T-helper 1 cell (primary cell): ENCODE data around the gene PIGW.
A peak's percentile ranks its signal among the peaks of the same experiment; 100 is the strongest.
"Not testable (repeated sequence)": the region's sequence is repeated elsewhere in the genome, so short reads cannot be mapped to it uniquely, and the experiment has no call there.

ENCODE experiments used
- DNase-seq, 5 donors: peaks; one replicate each; pipeline ENCODE4 v3.0.0-alpha.2; 2012 to 2020

Gene PIGW

DNA sequence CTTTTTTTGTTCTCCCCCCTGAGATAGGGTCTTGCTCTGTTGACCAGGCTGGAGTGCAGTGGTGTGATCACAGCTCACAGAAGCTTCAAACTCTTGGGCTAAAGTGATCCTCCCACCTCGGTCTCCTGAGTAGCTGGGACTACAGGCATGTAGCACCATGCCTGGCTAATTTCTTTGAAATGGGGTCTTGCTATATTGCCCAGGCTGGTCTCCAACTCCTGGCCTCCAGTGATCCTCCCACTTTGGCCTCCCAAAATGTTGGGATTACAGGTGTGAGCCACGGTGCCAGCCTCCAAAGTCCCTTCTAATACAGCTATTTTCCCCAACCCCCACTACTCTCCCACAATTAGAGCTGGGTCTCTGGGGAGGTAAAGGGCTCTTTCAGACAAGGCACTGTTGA, 26.3 kb upstream of the PIGW start:
- not testable (repeated sequence) for DNase-seq

DNA sequence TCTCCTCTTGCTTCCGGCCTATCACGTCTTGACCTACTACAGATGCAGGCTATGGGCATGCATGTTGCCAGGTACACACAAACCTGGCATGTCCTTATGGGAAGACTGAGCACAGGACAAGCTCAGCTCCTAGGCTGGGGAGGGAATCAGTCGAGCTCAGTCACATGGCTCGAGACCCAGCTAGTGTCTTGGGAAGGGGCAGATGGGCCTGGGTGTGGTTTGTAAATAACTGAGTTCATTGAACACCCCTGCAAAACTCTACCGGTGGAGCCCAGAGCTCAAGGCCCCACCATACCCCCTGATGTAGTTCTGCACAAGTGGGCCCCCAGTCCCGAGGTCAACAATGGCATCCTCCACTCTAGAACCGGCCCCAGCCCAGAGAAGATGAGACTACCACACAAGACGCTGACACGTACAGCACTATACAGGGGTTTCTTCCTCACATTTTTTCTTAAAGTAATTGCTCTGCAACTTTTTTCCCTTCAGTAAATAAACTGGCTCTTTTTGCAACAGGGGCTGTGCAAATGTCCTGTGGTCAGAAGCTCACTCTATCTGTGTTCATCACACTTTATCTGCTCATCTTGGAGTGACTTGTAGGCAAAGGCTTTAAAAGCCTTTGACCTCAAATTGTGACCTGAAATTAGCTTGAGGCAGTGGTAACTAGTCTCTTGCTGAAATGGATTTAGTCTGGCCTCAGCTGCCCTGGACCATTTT, 25.4 kb upstream of the PIGW start:
- DNase-seq, result no peak

DNA sequence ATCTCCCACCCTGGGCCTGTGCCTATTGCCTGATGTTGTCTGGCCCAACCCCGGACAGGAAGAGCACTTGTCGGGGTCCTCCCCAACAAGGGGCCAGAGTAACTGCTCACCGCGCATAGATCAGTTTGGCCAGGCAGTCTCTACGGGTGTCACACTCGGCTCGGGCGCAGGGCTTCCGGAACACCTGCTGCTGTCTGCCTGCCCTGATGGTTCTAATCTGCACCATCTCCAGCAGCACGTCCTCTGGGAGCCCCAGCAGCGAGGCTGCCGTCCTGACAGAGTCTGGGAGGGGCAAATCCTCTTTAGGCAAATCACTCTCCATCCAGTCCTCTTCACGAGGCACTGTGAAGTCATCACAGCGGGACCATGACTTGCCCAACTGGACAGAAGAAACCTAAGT, 24.2 kb upstream of the PIGW start:
- no peak for DNase-seq

DNA sequence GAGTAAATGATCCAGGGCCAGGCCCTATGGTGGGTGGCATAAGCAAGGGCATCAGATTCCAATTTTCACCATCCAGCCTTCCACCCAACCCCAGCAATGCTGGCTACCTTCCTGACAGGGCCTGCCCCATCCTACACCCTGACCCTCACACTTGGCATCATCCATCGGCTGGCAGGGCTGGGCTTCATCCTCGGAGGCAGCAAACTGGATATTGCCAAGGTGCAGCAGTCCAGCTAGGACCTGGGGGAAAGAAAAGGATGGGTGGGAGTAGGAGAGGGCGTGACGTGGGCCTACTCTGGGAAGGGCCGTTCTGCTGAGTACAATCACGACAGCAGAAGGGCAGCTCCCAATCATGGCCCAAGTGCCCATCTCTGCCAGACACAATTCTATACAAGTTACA, 23.6 kb upstream of the PIGW start:
- DNase-seq, result no peak

DNA sequence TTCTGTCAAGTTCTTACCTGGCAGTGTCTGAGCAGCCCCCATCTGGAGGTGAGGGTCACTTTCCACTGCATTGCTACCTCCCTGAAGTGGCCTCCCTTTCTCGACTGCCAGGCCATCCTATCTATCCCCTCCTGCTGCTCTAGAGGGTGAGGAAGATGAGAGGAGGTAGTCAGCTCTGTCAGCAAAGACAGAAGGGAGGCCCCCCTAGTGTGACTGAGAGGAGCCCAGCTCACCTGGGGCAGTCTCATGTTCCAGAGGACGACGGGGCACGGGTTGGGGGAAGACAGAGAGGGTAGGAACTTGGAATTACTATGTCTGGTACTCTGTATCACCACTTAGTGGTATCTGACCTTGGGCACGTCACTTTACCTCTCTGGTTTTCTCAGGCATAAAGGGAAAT, 22.1 kb upstream of the PIGW start:
- DNase-seq, result no peak

DNA sequence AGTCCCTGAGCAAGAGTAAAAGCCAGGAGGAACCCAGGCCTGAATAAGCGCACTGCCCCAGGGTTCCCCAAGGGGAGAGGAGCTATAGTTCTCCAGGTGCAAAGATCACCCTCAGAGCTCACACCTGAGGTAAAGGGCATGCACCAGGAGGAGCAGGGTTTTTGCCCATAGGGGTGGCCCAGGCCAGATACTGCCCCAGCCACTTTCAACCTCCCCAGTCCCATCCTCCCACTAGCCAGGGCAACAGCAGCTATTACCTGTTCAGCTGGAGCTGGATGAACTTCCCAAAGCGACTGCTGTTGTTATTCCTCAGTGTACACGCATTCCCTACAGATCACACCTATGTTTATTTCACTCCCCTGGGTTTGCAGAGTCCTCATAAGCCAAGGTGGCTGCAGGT, 19.9 kb upstream of the PIGW start:
- DNase-seq, result no peak

DNA sequence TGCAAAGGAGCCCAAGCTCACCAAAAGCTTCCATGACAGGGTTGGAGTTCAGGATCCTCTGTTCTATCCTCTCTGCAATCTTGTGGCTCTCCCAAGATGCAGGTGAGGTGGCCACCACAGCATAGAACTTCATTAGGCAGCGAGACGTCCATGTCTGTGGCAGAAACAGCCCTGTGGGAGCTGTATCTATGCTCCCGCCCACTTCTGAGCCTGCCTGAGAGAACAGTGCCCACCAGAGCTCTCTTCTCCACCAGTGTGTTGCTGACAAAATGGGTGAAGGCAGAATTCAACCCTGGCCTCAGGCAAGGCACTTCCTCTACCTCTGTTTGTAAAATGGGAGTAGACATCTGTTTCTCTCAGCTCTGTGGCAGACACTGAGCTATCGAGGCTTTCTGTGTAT, 18.9 kb upstream of the PIGW start:
- no peak for DNase-seq

DNA sequence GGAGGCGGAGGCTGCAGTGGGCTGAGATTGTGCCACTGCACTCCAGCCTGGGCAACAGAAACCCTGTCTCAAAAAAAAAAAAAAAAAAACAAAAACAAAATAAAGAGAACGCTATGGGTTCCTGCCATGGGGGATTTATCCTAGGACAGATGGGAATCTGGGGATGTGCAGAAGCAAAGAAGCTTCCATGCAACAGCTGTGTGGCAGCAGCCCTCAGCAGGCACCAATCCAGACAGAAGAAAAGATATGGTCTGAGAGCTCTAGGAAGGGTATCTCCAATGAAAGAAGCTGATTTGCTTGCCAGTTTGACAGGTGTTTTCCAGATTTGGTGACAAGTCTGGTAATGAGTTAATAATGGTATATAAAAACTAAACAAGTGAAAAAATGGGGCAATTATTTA, 11.7 kb upstream of the PIGW start:
- DNase-seq, result no peak

DNA sequence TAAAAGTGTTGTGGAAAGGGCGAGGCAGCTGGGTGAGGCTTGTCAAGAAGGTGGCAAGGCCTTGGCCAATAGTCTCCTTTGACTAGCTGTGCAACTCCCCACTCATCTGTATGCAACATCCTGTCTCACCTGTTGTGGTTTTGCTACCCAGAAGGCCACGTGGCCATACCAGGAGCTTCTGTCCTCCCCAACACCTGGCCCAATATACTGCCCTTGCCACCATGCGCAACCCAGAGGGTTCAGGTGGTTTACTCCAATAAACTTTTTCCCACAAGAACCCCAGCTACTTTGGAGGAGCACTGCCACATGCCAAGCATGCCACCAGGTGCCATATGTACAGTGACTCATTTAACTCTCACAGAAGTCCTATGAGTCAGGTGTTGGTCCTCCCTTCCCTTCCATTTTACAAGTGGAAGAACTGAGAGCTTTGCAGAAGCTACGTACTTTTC, 10.3 kb upstream of the PIGW start:
- DNase-seq, result no peak

DNA sequence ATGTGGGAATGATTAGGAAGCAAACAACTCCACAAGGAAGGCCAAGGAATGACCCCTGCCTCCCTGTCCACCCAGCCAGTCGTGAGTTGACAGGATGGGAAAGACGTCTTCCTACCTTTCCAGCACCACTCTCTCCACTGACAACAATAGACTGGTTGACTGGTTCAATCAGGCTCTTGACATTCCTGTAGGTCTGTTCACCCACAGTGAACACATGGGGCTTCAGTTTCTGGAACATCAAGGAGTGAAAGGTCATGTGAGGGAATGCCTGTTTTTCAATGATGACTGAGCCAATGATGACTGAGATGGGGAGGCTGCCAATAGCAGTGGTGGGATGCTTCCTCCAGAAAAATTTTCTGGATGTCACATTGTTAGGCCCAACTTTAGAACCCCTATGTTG, 9.7 kb upstream of the PIGW start:
- no peak for DNase-seq

DNA sequence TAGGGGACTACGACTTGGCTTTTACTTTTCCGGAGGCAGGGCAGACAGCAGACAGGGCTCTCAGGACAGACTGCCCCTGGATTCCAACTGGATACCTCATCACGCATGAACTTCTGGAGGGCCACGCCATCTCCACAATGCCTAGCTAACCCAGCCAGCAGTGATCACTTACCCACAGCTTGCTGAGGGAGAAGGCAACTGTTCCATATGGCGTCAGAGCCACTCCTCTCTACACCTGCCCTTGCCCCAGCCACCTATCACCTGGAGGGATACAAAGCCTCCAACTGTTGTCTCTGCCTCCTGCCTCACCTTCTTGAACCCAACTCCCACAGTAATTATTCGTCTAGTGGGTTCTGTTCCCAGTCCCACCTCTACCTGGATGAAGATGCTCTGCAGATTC, 8.9 kb upstream of the PIGW start:
- DNase-seq, result no peak

DNA sequence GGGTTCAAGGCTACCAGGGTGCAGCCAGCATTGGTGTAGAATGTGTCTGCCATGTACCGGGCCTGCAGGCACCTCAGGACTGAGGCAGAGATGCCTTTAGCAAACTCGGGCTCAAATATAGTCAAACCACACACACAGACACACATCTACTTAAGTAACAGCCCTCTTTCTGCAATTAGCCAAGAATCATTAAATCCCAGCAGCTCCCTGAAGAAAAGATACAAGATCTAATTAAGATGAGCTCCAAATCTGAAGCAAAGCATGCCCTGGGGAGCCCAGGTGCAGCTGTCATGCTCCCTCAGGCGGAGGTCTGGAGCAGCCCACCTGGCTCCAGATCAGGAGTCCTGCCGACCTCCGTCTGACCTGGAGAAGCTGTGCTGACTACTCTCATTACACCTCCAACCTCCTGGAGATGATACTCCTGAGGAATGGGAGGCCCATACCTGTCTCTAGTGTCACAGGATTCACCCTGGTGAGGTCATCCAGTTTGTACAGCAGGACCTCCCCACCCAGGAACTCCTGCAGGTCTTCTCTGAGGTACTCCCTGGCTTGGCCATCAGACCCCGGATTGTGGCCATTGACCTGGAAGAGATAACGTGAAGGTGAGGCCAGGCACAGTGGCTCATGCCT, 7.1 kb upstream of the PIGW start:
- no peak for DNase-seq

DNA sequence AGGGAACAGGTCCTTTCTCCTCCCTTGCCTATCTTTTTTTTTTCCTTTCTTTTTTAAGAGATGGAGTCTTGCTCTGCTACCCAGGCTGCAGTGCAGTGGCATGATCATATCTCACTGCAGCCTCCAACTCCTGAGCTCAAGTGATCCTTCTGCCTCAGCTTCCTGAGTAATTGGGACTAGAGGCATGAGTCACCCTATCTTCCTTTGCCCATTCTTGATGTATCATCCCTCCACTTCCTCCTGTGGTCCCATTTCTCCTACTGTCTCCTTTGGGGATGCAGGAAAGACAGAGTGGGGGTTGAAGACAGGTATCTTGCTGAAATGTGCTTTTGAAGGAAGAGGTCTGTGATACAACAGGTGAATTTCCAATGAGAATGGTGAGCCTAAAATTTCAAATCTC, 5.7 kb upstream of the PIGW start:
- DNase-seq, result no peak

DNA sequence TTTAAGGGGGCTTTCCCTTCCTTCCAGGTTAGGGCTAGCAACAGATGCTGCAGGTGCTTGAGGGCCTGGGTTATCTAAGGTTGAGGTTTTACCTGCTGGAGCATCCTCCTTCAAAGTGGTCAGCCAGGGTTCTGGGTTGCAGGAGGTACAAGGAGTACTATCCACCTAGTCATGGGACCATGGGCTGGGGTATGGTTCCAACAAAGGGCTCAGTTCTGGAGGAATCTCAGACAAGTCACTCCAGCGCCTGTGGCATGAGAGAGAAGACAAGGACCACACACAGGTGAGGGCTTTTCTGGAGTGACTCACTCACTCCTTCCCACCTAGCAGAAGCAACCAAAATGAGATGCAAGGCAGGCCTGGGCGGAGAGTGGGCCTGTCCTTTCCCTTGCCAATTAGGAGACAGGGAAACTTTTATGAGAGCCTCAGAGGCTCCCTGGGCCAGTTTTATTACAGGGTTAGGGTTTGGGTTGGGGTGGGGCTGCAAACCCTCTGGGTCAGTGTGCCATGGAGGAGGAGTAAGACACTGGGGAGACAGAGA, 2.3 kb upstream of the PIGW start:
- no peak for DNase-seq

DNA sequence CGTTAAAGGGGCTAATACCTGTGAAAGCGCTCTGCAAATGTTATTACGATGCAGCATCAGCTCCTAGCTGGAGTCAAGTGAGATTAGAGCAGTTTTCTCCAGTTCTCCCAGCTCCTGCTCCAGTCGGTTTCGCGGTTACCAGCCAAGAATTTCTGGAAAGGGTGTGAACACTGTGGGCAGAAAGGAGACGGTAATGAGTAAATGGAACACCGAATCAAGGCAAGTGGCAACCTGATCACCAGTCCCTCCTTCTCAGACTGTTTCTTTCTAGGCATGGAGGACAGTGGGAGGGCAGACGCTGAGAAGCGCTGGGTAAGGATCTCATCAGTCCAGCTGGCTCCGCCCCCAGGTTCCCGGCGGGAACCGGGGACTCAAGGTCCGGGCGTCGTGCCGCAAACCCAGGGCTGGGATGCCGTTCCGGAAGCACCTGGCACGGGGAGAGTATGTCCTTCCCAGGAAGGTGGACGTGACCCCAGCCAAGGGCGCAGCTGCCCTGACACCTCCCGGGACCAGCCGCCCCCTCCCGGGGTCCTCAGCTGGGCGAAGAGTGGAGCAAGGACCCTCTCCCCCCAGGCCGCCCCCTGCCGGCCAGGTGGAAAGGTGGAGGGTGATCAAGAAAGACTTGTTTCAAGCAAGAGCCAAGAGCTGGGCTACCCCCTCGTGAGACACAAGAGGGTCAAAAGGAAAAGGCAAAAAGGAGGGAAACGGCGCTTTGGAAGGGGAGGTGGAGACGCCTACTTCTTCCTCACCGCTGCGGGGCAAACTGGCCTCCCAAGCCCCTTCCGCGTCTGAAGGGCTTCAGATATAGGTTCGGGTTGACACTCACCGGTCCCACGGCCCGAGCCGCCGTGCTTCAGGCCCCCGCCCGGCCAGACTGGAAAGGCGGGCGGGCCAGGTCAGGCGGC, 600 bp upstream of the PIGW start:
- peak; percentile 21 to 57 (median 31) for DNase-seq

DNA sequence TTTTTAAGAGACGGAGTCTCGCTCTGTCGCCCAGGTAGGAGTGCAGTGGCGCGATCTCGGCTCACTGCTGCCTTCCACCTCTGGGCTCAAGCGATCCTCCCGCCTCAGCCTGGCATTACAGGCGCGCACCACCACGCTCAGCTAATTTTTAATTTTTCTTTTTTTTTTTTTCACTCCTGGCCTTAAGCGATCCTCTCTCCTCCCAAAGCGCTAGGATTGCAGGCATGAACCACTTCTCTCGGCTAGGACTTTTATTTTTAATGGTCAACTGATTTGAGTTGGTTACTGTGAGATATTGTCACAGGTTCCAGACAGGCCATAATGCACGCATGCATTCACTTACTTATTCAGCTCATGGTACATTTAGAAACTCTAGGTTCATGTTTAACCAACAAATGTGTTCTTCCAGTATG, 888 bp downstream of the PIGW start:
- no peak for DNase-seq

DNA sequence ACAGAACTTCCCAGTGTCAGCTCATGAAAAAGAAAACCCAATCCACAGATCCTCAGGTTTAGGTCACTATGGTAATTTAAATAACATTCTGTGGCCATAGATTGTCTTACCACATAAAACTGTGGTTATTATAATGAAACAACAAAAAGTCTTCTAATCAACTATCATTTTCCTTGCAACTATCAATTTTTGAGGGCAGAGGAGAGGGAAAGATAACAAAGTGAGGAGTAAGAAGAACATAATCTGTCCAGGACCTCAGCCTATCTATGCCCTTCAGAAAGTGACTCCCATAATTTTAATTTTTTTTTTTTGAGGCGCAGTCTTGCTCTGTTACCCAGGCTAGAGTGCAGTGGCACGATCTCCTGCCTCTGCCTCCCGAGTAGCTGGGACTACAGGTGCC, 5.9 kb downstream of the PIGW start:
- no peak for DNase-seq

DNA sequence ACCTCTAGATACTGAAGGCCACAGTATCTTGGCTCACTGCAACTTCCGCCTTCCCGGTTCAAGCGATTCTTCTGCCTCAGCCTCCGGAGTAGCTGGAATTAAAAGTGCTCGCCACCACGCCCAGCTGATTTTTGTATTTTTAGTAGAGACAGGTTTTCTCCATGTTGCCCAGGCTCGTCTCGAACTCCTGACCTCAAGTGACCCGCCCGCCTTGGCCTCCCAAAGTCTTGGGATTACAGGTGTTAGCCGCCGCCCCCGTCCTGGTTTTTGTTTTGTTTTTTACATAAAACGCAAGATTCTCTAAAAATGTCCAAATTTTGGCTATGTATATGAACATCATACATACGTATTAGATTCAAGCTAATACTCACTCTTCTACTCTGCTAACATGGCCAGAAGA, 8.0 kb downstream of the PIGW start:
- no peak for DNase-seq

DNA sequence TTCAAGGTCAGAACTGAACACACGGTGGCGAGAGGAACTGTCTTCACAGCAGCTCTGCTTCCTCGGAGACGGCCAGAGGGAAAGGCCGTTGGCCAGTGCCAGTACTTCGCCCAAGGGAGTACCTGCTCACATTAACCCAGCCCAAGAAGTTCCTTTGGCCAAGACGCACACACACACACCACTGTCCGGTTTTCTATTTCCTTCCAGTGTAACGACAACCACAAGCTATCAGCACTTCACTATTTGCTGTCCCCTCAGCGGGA, 9.2 kb downstream of the PIGW start:
- DNase-seq, result peak in 1 of 5 donors; percentile 43

DNA sequence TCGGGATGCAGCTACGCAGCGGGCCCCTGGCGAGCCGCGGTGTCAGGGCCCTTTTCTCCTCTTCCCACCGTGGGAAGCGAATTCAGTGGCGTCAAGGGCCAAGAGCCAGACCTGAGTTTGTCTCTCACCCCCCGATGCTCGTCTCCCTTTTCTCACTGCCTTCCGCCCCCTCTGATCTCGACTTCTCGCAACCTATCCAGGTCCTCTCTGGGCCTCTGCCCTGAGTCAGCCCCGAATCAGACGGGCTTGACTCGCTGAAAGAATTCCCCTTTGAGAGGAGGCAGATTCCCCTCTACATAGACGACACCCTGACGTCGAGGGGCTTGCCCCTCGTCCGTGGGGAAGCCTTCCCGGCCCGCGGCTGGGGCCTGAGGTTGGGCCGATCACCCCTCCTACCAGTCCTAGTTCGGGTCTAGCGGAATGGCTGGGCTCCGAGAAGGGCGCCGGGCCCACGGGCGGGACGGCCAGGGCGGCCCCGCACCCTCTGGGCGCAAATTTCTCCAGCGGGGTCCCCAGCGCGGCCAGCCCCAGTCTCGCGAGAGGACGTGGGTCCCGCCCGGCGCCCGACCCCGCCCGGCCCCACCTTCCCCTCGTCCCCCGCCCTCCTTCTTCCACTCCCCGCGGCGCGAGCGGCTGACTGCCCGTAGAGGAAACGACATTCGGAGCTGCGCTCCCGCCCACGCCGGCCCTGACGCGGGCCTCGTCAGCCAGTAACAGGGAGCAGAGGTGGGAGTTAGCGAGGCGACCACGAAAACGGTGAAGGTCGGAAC, 9.7 kb downstream of the PIGW start, which contains the start of gene GGNBP2:
GGNBP2 (plus strand) TSS at position 613 of the 770 bp plus-strand sequence. CDS start 806 bp downstream, outside the sequence.
- peak; percentile 87 to 95 (median 91) for DNase-seq

DNA sequence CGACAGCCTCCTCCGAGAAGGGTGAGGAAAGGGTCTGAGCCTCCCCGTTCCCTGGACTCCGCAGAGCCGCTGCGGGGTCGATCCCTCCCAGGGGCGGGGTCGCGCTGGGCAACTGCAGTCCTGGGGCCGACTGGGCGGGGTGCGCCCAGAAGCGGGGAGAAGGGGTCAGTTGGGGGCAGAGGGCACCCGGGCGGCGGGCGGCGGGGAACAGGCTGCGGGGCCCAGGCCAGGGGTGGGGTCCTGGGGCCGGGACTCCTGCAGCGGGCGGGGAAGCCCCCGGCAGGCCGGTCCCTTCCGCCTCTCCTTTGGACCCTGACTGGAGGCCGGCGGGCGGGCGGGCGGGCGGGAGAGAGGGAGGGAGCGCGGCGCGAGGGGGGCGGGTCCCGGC, 10.3 kb downstream of the PIGW start:
- DNase-seq, result no peak
